Peyer's patch (tissue), 4 donors: ENCODE measurements around the gene MYBPC2. TPM values are rescaled to one million over a fixed set of nuclear protein-coding genes. Genes with fewer than 3 reads are reported as not detected.
"Not testable (repeated sequence)": the region's sequence is repeated elsewhere in the genome, so short reads cannot be mapped to it uniquely, and the experiment has no call there.

ENCODE experiments used
- DNase-seq, 3 donors: peaks; one replicate each; pipeline ENCODE4 v3.0.0-alpha.2; 2017 to 2019
- H3K27ac ChIP-seq, 4 donors: fragments of 200-600 bp; sonication (generic); one replicate each; pipeline ENCODE4 v1.5.1; 2016 to 2019
- H3K27me3 ChIP-seq, 2 donors: fragments of 200-600 bp; sonication (generic); one replicate each; pipeline ENCODE4 v1.5.1; 2019
- H3K36me3 ChIP-seq, 3 donors: fragments of 200-600 bp; sonication (generic); one replicate each; pipeline ENCODE4 v1.5.1; 2016 to 2019
- H3K4me1 ChIP-seq, 4 donors: fragments of 200-600 bp; sonication (generic); one replicate each; pipeline ENCODE4 v1.5.1; 2016 to 2019
- H3K4me3 ChIP-seq, 4 donors: fragments of 200-600 bp; sonication (generic); 1 replicate in 3 of 4; 2 replicates in 1 of 4; pipeline ENCODE4 v1.5.1; 2016 to 2019; ENCODE audit warnings: mild to moderate bottlenecking in 1 of 4
- H3K9me3 ChIP-seq, 4 donors: fragments of 200-600 bp; sonication (generic); one replicate each; pipeline ENCODE4 v1.5.1; 2016 to 2019; ENCODE audit warnings: mild to moderate bottlenecking in 1 of 4
- CTCF ChIP-seq, 6 experiments: fragments of 450-650 bp in 4 of 6; fragments of 200-600 bp in 2 of 6; sonication (generic) in 1 of 6; IDR thresholded peaks; one replicate each; pipeline ENCODE4 v1.5.1; 2017 to 2019; ENCODE audit warnings: antibody characterized with exemption in 6 of 6, mild to moderate bottlenecking in 3 of 6, moderate library complexity in 1 of 6
- POLR2A ChIP-seq, 2 donors: fragments of 450-650 bp; IDR thresholded peaks; one replicate each; pipeline ENCODE4 v1.5.1; 2017; ENCODE audit warnings: antibody characterized with exemption in 2 of 2, mild to moderate bottlenecking in 2 of 2, moderate library complexity in 2 of 2
- total RNA-seq, 4 donors: library from RNA; depleted of rRNA; stranded (reverse); fragments of >200 nt; gene quantifications; one replicate each; pipeline ENCODE4 v1.1.0, GENCODE V29; 2016

MYBPC2 gene
- total RNA-seq, 4 donors from 2014 or later = not detected

GRCh38 chr19:50465986-50466705 is 33.5 kb downstream of the MYBPC2 start:
- Histone ChIP-seq H3K27me3 (no peaks in the 10 kb centered on the region), H3K4me3 (no peak overlapping the region), H3K9me3 (no peaks in the 10 kb centered on the region), H3K36me3 (no peaks in the 10 kb centered on the region), H3K27ac (peak overlapping the region in 1 of 4 donors; percentile 30), H3K4me1 (no peaks in the 10 kb centered on the region)
- peak in 2 of 3 donors; percentile 57 to 71 for DNase-seq
- TF ChIP-seq CTCF (IDR thresholded peaks at IDR 0.05) (peak in 1 of 6 experiments; percentile 5), POLR2A (IDR thresholded peaks at IDR 0.05) (no peak)

- H3K27me3 ChIP-seq = no peaks in the 10 kb centered on the region
- H3K36me3 ChIP-seq = no peaks in the 10 kb centered on the region
- no peak for DNase-seq
- H3K9me3 ChIP-seq = no peaks in the 10 kb centered on the region
- peak overlapping the region in 1 of 4 donors; percentile 30 for H3K27ac ChIP-seq
- no peaks in the 10 kb centered on the region for H3K4me1 ChIP-seq
- TF ChIP-seq CTCF (IDR thresholded peaks at IDR 0.05) = no peak
- no peak for TF ChIP-seq POLR2A (IDR thresholded peaks at IDR 0.05)
- H3K4me3 ChIP-seq = no peak overlapping the region
These were observed 34.0 kb downstream of the MYBPC2 start for GRCh38 chr19:50466706-50467039.

GRCh38 chr19:50467566-50467965 is 34.9 kb downstream of the MYBPC2 start:
- Histone ChIP-seq H3K9me3 (no peaks in the 10 kb centered on the region), H3K4me3 (no peak overlapping the region), H3K36me3 (no peaks in the 10 kb centered on the region), H3K27ac (no peak overlapping the region), H3K4me1 (no peaks in the 10 kb centered on the region), H3K27me3 (no peaks in the 10 kb centered on the region)
- no peak for TF ChIP-seq POLR2A (IDR thresholded peaks at IDR 0.05)
- TF ChIP-seq CTCF (IDR thresholded peaks at IDR 0.05) = no peak
- no peak for DNase-seq

- H3K36me3 ChIP-seq = no peaks in the 10 kb centered on the region
- H3K4me3 ChIP-seq = no peak overlapping the region
- no peaks in the 10 kb centered on the region for H3K27me3 ChIP-seq
- H3K4me1 ChIP-seq = no peaks in the 10 kb centered on the region
- TF ChIP-seq CTCF (IDR thresholded peaks at IDR 0.05) (no peak), POLR2A (IDR thresholded peaks at IDR 0.05) (no peak)
- DNase-seq = no peak
- no peaks in the 10 kb centered on the region for H3K9me3 ChIP-seq
- no peak overlapping the region for H3K27ac ChIP-seq
These were observed 36.1 kb downstream of the MYBPC2 start for GRCh38 chr19:50468818-50469217.

GRCh38 chr19:50473336-50473735 is 40.6 kb downstream of the MYBPC2 start:
- DNase-seq = peak in 1 of 3 donors; percentile 7
- not testable (repeated sequence) for H3K9me3 ChIP-seq, H3K4me3 ChIP-seq, H3K36me3 ChIP-seq, H3K27me3 ChIP-seq, H3K27ac ChIP-seq
- H3K4me1 ChIP-seq = peaks cover 0 to 14% (median 9%) of the 10 kb centered on the region in 4 donors

GRCh38 chr19:50475101-50475568 is 42.4 kb downstream of the MYBPC2 start:
- DNase-seq = peak in 1 of 3 donors; percentile 46
- Histone ChIP-seq H3K36me3 (peaks cover 0 to 23% (median 0%) of the 10 kb centered on the region in 3 donors), H3K4me1 (peaks cover 0 to 16% (median 9%) of the 10 kb centered on the region in 4 donors), H3K27ac (no peak overlapping the region), H3K27me3 (no peaks in the 10 kb centered on the region), H3K4me3 (no peak overlapping the region), H3K9me3 (no peaks in the 10 kb centered on the region)
- no peak for TF ChIP-seq POLR2A (IDR thresholded peaks at IDR 0.05)
- no peak for TF ChIP-seq CTCF (IDR thresholded peaks at IDR 0.05)
